ENCODE data around the gene EXO5. TPM values are rescaled to one million over a fixed set of nuclear protein-coding genes. Genes with fewer than 3 reads are reported as not detected.

EXO5 gene
- total and polyA plus RNA-seq, 12 donors = 2.3 to 5.3 (median 3.4) TPM

- no peak for TF ChIP-seq CTCF (IDR thresholded peaks at IDR 0.05)
- ATAC-seq (no peak), DNase-seq (no peak)
- Histone ChIP-seq H3K4me3 (no peak overlapping the region), H3K27me3 (no peaks in the 10 kb centered on the region), H3K4me1 (no peaks in the 10 kb centered on the region), H3K36me3 (no peaks in the 10 kb centered on the region), H3K9me3 (no peaks in the 10 kb centered on the region), H3K27ac (no peak overlapping the region)
- intact Hi-C loops (cut with DNase I) = no loop called here
- 63 to 68% methylated on average over 3 of the region's 3 CpGs for WGBS, 2 donors
These were observed 55.9 kb downstream of the EXO5 start for GRCh38 chr1:40564506-40564905.

GRCh38 chr1:40564913-40565312 is 56.3 kb downstream of the EXO5 start:
- Histone ChIP-seq H3K4me3 (no peak overlapping the region), H3K36me3 (no peaks in the 10 kb centered on the region), H3K27ac (no peak overlapping the region), H3K9me3 (no peaks in the 10 kb centered on the region), H3K4me1 (no peaks in the 10 kb centered on the region), H3K27me3 (no peaks in the 10 kb centered on the region)
- ATAC-seq (no peak), DNase-seq (no peak)
- 92 to 93% methylated on average over 3 of the region's 3 CpGs for WGBS, 2 donors
- intact Hi-C loops (cut with DNase I) = no loop called here
- no peak for TF ChIP-seq CTCF (IDR thresholded peaks at IDR 0.05)

Other genes with a start within 250 kb of the EXO5 start
- gene COL9A2, start 191.5 kb upstream of the EXO5 start, total RNA-seq = 1 to 10 TPM in 2 of 10 donors, under 1 TPM in 8; 0.20 to 1.2 (median 0.33) TPM
- 1 to 10 TPM in 1 of 2 donors, under 1 TPM in 1; 0.39 to 1.8 TPM for gene COL9A2, start 191.5 kb upstream of the EXO5 start, polyA plus RNA-seq
- gene SMAP2, start 135.0 kb upstream of the EXO5 start, total RNA-seq = 10 to 100 TPM in 9 of 10 donors, 1 to 10 TPM in 1; 9.4 to 29.8 (median 12.2) TPM
- 10 to 100 TPM; 12.2 to 16.5 TPM for gene SMAP2, start 135.0 kb upstream of the EXO5 start, polyA plus RNA-seq
- 1 to 10 TPM in 6 of 10 donors, under 1 TPM in 4; 0.67 to 2.2 (median 1.2) TPM for gene ZFP69B, start 58.3 kb upstream of the EXO5 start, total RNA-seq
- under 1 TPM; 0.37 to 0.58 TPM for gene ZFP69B, start 58.3 kb upstream of the EXO5 start, polyA plus RNA-seq
- 1 to 10 TPM; 1.1 to 2.6 (median 1.3) TPM for gene ZFP69, start 31.5 kb upstream of the EXO5 start, total RNA-seq
- gene ZFP69, start 31.5 kb upstream of the EXO5 start, polyA plus RNA-seq = 1 to 10 TPM; 1.5 to 2.6 TPM
- gene ZNF684, start 22.9 kb downstream of the EXO5 start, total RNA-seq = 10 to 100 TPM in 3 of 10 donors, 1 to 10 TPM in 7; 5.7 to 11.6 (median 8.6) TPM
- gene ZNF684, start 22.9 kb downstream of the EXO5 start, polyA plus RNA-seq = 10 to 100 TPM in 1 of 2 donors, 1 to 10 TPM in 1; 5.1 to 10.4 TPM
- gene RIMS3, start 156.9 kb downstream of the EXO5 start, total RNA-seq = 1 to 10 TPM in 3 of 10 donors, under 1 TPM in 7; 0.34 to 2.0 (median 0.79) TPM
- gene RIMS3, start 156.9 kb downstream of the EXO5 start, polyA plus RNA-seq = under 1 TPM; 0.14 to 0.22 TPM
- gene NFYC, start 182.9 kb downstream of the EXO5 start, total RNA-seq = 10 to 100 TPM; 56.1 to 84.7 (median 73.1) TPM
- 10 to 100 TPM; 49.9 to 55.8 TPM for gene NFYC, start 182.9 kb downstream of the EXO5 start, polyA plus RNA-seq

All from heart right ventricle (tissue), 16 donors.